B cell (primary cell): ENCODE data around the gene DLGAP4. TPM values are rescaled to one million over a fixed set of nuclear protein-coding genes. Genes with fewer than 3 reads are reported as not detected.

Source experiments
- ATAC-seq: fragments of 200-7000 bp; cut with Tn5 transposase; one replicate; pipeline ENCODE4 v1.10.0; 2021; ENCODE audit warnings: low read depth, mild to moderate bottlenecking, moderate number of reproducible peaks, moderate library complexity
- CTCF ChIA-PET: fragments of 350-600 bp; sonication (Branson Sonifier 250); formaldehyde crosslinking; loops from one replicate; lab custom pipeline; 2021; ENCODE audit warnings: antibody characterized with exemption, inconsistent platforms; lab: Charles Lee
- POLR2A ChIA-PET: fragments of 350-600 bp; sonication (Branson Sonifier 250); formaldehyde crosslinking; loops from one replicate; lab custom pipeline; 2021; ENCODE audit warnings: antibody characterized with exemption; lab: Charles Lee
- DNase-seq: peaks from one replicate; pipeline ENCODE4 v3.0.0; 2013
- H2AFZ ChIP-seq: 2 replicates; pipeline ENCODE4 v1.6.1; 2012; ENCODE audit warnings: mild to moderate bottlenecking, low read depth, low read length; ENCODE audit not compliant: insufficient read depth, poor library complexity, severe bottlenecking
- H3K27ac ChIP-seq, 2 donors: 1 replicate in 1 of 2; 2 replicates in 1 of 2; pipeline ENCODE4 v1.5.1; 2012 to 2013; ENCODE audit warnings: low read length in 2 of 2, mild to moderate bottlenecking in 2 of 2, moderate library complexity in 1 of 2
- H3K27me3 ChIP-seq, 4 experiments: fragments of 200-600 bp in 1 of 4; sonication (generic) in 1 of 4; replicated peaks in 1 of 4; 1 replicate in 2 of 4; 2 replicates in 2 of 4; pipeline versions ENCODE4 v1.6.1 to v1.7.0; 2013 to 2016; ENCODE audit warnings: low read length in 3 of 4, mild to moderate bottlenecking in 2 of 4, mixed read lengths in 1 of 4, moderate library complexity in 1 of 4; ENCODE audit not compliant: insufficient read depth in 4 of 4, control insufficient read depth in 3 of 4; ENCODE audit errors: control extremely low read depth in 1 of 4
- H3K36me3 ChIP-seq, 2 experiments: replicated peaks in 1 of 2; 1 replicate in 1 of 2; 2 replicates in 1 of 2; pipeline versions ENCODE4 v1.6.1 to v1.7.1; 2013; ENCODE audit warnings: low read length in 1 of 2; ENCODE audit not compliant: insufficient read depth in 2 of 2, control insufficient read depth in 1 of 2; ENCODE audit errors: control extremely low read depth in 1 of 2, extremely low read depth in 1 of 2
- H3K4me1 ChIP-seq, 2 donors: fragments of 200-600 bp in 1 of 2; sonication (generic) in 1 of 2; 1 replicate in 1 of 2; 2 replicates in 1 of 2; pipeline versions ENCODE4 v1.5.1 to v1.6.1; 2013 to 2017; ENCODE audit warnings: low read length in 2 of 2; ENCODE audit not compliant: control insufficient read depth in 2 of 2, insufficient read depth in 2 of 2
- H3K4me2 ChIP-seq: replicated peaks from 2 replicates; pipeline ENCODE3; 2012; ENCODE audit warnings: mild to moderate bottlenecking, low read depth, low read length; ENCODE audit not compliant: poor library complexity, severe bottlenecking
- H3K4me3 ChIP-seq, 5 experiments: fragments of 200-600 bp in 1 of 5; sonication (generic) in 1 of 5; 1 replicate in 3 of 5; 2 replicates in 2 of 5; pipeline versions ENCODE4 v1.5.1 to v1.7.0; 2011 to 2016; ENCODE audit warnings: low read length in 4 of 5, mild to moderate bottlenecking in 4 of 5, low read depth in 2 of 5, control low read depth in 1 of 5, moderate library complexity in 1 of 5; ENCODE audit not compliant: insufficient read depth in 1 of 5; ENCODE audit errors: control extremely low read depth in 1 of 5, extremely low read depth in 1 of 5
- H3K79me2 ChIP-seq: fragments of 200-600 bp; sonication (generic); one replicate; pipeline ENCODE4 v1.6.0; 2016; ENCODE audit warnings: low read length; ENCODE audit not compliant: control insufficient read depth, insufficient read depth
- H3K9ac ChIP-seq: fragments of 200-600 bp; sonication (generic); 2 replicates; pipeline ENCODE4 v1.6.1; 2017; ENCODE audit warnings: mild to moderate bottlenecking, low read length, moderate library complexity
- H3K9me3 ChIP-seq, 3 donors: one replicate each; pipeline versions ENCODE4 v1.6.1 to v1.7.1; 2013; ENCODE audit warnings: low read length in 2 of 3; ENCODE audit not compliant: control insufficient read depth in 2 of 3, insufficient read depth in 1 of 3; ENCODE audit errors: control extremely low read depth in 1 of 3
- H4K20me1 ChIP-seq: 2 replicates; pipeline ENCODE4 v1.6.0; 2012; ENCODE audit warnings: mild to moderate bottlenecking, low read length; ENCODE audit not compliant: insufficient read depth, control insufficient read depth, poor library complexity, severe bottlenecking
- H3K27ac Mint-ChIP-seq: one replicate; pipeline ENCODE4 v1.8.0; 2021; ENCODE audit warnings: mixed read lengths
- H3K27me3 Mint-ChIP-seq: one replicate; pipeline ENCODE4 v1.8.0; 2021; ENCODE audit warnings: mixed read lengths
- H3K4me1 Mint-ChIP-seq: one replicate; pipeline ENCODE4 v1.8.0; 2021; ENCODE audit warnings: mixed read lengths
- H3K4me3 Mint-ChIP-seq: one replicate; pipeline ENCODE4 v1.8.0; 2021; ENCODE audit warnings: mixed read lengths
- H3K9me3 Mint-ChIP-seq: one replicate; pipeline ENCODE4 v1.8.0; 2022; ENCODE audit warnings: mixed read lengths; ENCODE audit not compliant: insufficient read depth
- CTCF ChIP-seq: fragments of 200-600 bp; IDR thresholded peaks from one replicate; pipeline ENCODE4 v1.8.0; 2022; ENCODE audit warnings: antibody characterized with exemption, mild to moderate bottlenecking
- EZH2 ChIP-seq: IDR thresholded peaks from 2 replicates; pipeline ENCODE4 v1.6.1; 2012; ENCODE audit warnings: borderline replicate concordance, low read depth, mild to moderate bottlenecking, moderate library complexity, low read length; ENCODE audit not compliant: insufficient read depth, poor library complexity, severe bottlenecking
- WGBS: methylation state at CpG from one replicate; pipeline ENCODE4 v1.1.5; 2013; ENCODE audit warnings: missing lambda C conversion rate; ENCODE audit not compliant: insufficient coverage; 5-methylcytosine and 5-hydroxymethylcytosine counted together
- intact Hi-C: fragments of 100-400 bp; cut with micrococcal nuclease; formaldehyde crosslinking; loops from one replicate; pipeline ENCODE4 v1.10.0; 2022
- polyA plus RNA-seq: library from polyadenylated mRNA; depleted of rRNA; stranded (reverse); fragments of >200 nt; gene quantifications from 2 replicates; pipeline ENCODE4 v1.2.3, GENCODE V29; 2012
- total RNA-seq, 2 donors: library from RNA; stranded (reverse); fragments of 120-200 nt in 1 of 2; gene quantifications; 1 replicate in 1 of 2; 2 replicates in 1 of 2; pipeline versions ENCODE4 v1.2.3 to v1.2.4, GENCODE V29; 2013 to 2022

The DLGAP4 gene
- total and polyA plus RNA-seq, 2 donors (not counting 1 experiment from before 2014, with no cell fraction given): 68.8 to 87.8 TPM

- Mint-ChIP-seq H3K4me1 (no peaks in the 10 kb centered on the region), H3K27ac (no peak overlapping the region), H3K27me3 (peaks cover 16% of the 10 kb centered on the region), H3K4me3 (no peak overlapping the region), H3K9me3 (peaks cover 8% of the 10 kb centered on the region)
- 86% methylated on average over 16 of the region's 24 CpGs for WGBS
- Histone ChIP-seq H3K27me3 (no peaks in the 10 kb centered on the region), H3K79me2 (no peaks in the 10 kb centered on the region), H3K4me2 (no peak overlapping the region), H2AFZ (no peak overlapping the region), H3K9me3 (peaks cover 1 to 4% (median 3%) of the 10 kb centered on the region in 3 donors), H3K36me3 (no peaks in the 10 kb centered on the region), H3K27ac (no peak overlapping the region), H3K9ac (no peak overlapping the region), H3K4me1 (no peaks in the 10 kb centered on the region), H3K4me3 (no peak overlapping the region), H4K20me1 (no peaks in the 10 kb centered on the region)
- DNase-seq: no peak
- TF ChIP-seq EZH2 (no peak), CTCF (no peak)
- no peak for ATAC-seq
- POLR2A ChIA-PET: no interaction called here
- intact Hi-C loops: no loop called here
- CTCF ChIA-PET: no interaction called here
Measured at GRCh38 chr20:36320898-36321695, 15.0 kb downstream of the DLGAP4 start.

- H3K27me3 Mint-ChIP-seq: peaks cover 16% of the 10 kb centered on the region
- no peaks in the 10 kb centered on the region for H3K27me3 ChIP-seq
- H3K36me3 ChIP-seq: no peaks in the 10 kb centered on the region
- intact Hi-C loops: no loop called here
- ChIA-PET CTCF (no interaction called here), POLR2A (no interaction called here)
- H3K27ac ChIP-seq: no peak overlapping the region
- peaks cover 9% of the 10 kb centered on the region for H3K9me3 Mint-ChIP-seq
- H3K79me2 ChIP-seq: no peaks in the 10 kb centered on the region
- no peaks in the 10 kb centered on the region for H3K4me1 ChIP-seq
- TF ChIP-seq CTCF: no peak
- no peak for TF ChIP-seq EZH2
- H3K4me1 Mint-ChIP-seq: no peaks in the 10 kb centered on the region
- H3K4me3 ChIP-seq: no peak overlapping the region
- DNase-seq: no peak
- H4K20me1 ChIP-seq: no peaks in the 10 kb centered on the region
- no peak overlapping the region for H3K9ac ChIP-seq
- no peak overlapping the region for H2AFZ ChIP-seq
- WGBS: 55% methylated on average over 3 of the region's 5 CpGs
- peaks cover 1 to 8% (median 3%) of the 10 kb centered on the region in 3 donors for H3K9me3 ChIP-seq
- H3K27ac Mint-ChIP-seq: no peak overlapping the region
- H3K4me2 ChIP-seq: no peak overlapping the region
- no peak for ATAC-seq
- no peak overlapping the region for H3K4me3 Mint-ChIP-seq
Measured at GRCh38 chr20:36322131-36322530, 16.0 kb downstream of the DLGAP4 start.
